Measurements from ENCODE around the gene KANSL1. TPM values are rescaled to one million over a fixed set of nuclear protein-coding genes. Genes with fewer than 3 reads are reported as not detected.

KANSL1 gene
- total RNA-seq, 1 donor from 2014 or later, result 121 TPM

DNA sequence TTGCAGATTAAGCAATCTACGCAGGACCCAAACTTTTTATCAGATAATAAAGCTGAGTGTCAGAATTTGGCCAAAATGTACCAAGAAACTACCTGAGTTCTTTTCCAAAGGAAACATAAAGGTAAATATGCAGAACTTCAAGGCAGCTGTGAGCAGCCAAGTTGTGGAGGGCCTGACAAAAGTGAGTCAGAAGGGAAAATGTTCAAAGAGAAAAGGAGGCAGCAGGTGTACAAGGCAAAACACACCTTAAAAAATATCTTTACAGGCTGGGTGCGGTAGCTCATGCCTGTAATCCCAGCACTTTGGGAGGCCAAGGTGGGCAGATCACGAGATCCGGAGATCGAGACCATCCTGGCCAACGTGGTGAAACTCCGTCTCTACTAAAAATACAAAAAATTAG is 7.0 kb upstream of the KANSL1 start:
- H3K27me3 Mint-ChIP-seq (ENCODE audit: low read depth), result no peaks in the 10 kb centered on the region
- H3K4me1 Mint-ChIP-seq, result peaks cover 3% of the 10 kb centered on the region
- no peak overlapping the region for H3K27ac Mint-ChIP-seq (ENCODE audit: unreplicated experiment)
- TF ChIP-seq, protein P1, sequence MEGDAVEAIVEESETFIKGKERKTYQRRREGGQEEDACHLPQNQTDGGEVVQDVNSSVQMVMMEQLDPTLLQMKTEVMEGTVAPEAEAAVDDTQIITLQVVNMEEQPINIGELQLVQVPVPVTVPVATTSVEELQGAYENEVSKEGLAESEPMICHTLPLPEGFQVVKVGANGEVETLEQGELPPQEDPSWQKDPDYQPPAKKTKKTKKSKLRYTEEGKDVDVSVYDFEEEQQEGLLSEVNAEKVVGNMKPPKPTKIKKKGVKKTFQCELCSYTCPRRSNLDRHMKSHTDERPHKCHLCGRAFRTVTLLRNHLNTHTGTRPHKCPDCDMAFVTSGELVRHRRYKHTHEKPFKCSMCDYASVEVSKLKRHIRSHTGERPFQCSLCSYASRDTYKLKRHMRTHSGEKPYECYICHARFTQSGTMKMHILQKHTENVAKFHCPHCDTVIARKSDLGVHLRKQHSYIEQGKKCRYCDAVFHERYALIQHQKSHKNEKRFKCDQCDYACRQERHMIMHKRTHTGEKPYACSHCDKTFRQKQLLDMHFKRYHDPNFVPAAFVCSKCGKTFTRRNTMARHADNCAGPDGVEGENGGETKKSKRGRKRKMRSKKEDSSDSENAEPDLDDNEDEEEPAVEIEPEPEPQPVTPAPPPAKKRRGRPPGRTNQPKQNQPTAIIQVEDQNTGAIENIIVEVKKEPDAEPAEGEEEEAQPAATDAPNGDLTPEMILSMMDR (conservative IDR thresholded peaks at IDR 0.05), result no peak
- H3K4me3 Mint-ChIP-seq, result no peak overlapping the region
- no peaks in the 10 kb centered on the region for H3K9me3 Mint-ChIP-seq
- peaks cover 12% of the 10 kb centered on the region for H3K36me3 Mint-ChIP-seq (ENCODE audit: low read depth)
- no peak for DNase-seq (ENCODE audit: low read depth, low spot score)

DNA sequence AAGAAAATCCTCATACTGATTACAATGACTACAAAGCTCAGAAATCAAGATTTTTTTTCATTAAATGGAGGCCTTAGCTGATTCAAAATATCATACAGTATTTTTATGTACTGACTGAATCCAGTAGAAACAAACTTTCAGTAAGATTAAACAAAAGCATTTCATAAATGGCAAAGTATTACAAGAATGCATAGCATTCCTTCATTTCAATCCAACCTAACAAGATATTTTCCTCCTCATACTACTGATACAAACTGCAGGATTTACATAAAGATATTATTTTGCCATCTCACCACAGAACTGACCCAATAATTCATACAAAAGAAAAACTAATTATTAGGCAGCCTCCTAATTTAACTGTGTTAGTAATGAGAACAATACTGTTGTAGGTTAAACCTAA is 6.2 kb upstream of the KANSL1 start:
- TF ChIP-seq, protein P1 (conservative IDR thresholded peaks at IDR 0.05), result no peak
- Mint-ChIP-seq H3K4me1 (peaks cover 11% of the 10 kb centered on the region), H3K27ac (ENCODE audit: unreplicated experiment) (no peak overlapping the region), H3K4me3 (no peak overlapping the region), H3K36me3 (ENCODE audit: low read depth) (peaks cover 6% of the 10 kb centered on the region), H3K9me3 (no peaks in the 10 kb centered on the region), H3K27me3 (ENCODE audit: low read depth) (no peaks in the 10 kb centered on the region)
- DNase-seq (ENCODE audit: low read depth, low spot score), result no peak

DNA sequence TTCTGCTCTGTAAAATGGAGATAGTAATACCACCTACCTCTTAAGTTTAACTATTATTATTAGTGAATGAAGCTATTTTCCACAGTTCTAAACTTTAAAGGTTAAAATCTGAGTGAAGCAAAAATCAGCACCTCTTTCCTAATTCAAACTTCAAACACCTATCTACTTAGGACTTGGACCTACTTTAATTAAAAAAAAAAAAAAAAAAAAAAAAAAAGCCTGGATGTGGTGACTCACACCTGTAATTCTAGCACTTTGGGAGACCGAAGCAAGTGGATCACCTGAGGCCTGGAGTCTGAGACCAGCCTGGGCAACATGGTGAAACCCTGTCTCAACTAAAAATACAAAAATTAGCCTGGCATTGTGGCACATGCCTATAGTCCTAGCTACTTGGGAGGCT is 5.0 kb upstream of the KANSL1 start:
- Mint-ChIP-seq H3K9me3 (no peaks in the 10 kb centered on the region), H3K27me3 (ENCODE audit: low read depth) (no peaks in the 10 kb centered on the region), H3K4me3 (no peak overlapping the region), H3K36me3 (ENCODE audit: low read depth) (peaks cover 6% of the 10 kb centered on the region), H3K27ac (ENCODE audit: unreplicated experiment) (no peak overlapping the region), H3K4me1 (peaks cover 16% of the 10 kb centered on the region)
- TF ChIP-seq, protein P1 (conservative IDR thresholded peaks at IDR 0.05), result no peak
- no peak for DNase-seq (ENCODE audit: low read depth, low spot score)

DNA sequence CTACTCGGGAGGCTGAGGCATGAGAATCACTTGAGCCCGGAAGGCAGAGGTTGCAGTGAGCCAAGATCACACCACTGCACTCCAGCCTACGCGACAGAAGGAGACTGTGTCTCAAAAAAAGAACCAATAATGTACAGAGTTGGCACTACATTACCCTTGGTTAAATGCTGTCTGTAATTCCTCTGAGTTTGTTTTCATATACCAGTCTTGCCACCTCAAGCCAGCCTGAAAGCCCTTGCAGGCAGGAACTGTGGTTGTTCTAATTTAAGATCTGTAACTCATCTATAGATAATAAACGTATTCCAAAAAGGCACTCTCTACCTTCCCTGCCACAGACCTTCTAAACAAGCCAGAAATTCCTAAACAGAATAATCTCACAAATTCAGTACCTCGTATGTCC is 4.3 kb upstream of the KANSL1 start:
- Mint-ChIP-seq H3K4me3 (peak overlapping the region; percentile 64), H3K27ac (ENCODE audit: unreplicated experiment) (no peak overlapping the region), H3K36me3 (ENCODE audit: low read depth) (peaks cover 6% of the 10 kb centered on the region), H3K9me3 (no peaks in the 10 kb centered on the region), H3K27me3 (ENCODE audit: low read depth) (no peaks in the 10 kb centered on the region), H3K4me1 (peaks cover 16% of the 10 kb centered on the region)
- DNase-seq (ENCODE audit: low read depth, low spot score), result no peak
- TF ChIP-seq, protein P1 (conservative IDR thresholded peaks at IDR 0.05), result no peak

DNA sequence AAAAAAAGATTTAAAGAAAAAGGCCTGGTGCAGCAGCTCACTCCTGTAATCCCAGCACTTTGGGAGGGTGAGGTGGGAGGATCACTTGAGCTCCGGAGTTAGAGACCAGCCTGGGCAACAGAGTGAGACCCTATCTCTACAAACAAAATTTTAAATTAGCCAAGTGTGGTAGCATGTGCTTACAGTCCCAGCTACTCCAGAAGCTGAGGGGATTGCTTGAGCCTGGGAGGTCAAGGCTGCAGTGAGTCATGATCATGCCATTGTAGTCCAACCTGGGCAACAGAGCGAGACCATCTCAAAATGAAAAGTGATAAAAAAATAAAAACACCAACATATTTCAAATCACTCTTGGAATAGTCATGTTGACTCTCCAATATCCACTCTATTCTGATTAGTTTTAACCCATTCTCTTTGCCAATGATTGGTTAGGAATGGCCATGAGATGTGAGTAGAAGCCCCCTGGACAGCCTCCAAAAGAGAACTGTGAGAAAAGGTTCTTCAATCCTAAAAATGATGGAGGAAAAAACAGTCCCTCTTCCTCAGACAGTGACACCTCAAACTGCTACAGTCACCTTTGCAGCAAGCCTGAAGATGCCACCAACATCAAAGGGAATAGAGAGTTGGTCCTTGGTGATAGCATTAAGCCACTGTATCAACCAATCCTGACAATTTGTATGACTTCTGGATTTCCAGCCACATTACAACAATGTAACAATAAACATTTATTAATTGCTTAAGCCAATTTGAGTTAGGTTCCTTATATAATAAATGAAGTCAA is 2.9 kb upstream of the KANSL1 start:
- no peaks in the 10 kb centered on the region for H3K9me3 Mint-ChIP-seq
- no peak for DNase-seq (ENCODE audit: low read depth, low spot score)
- H3K4me3 Mint-ChIP-seq, result peak overlapping the region; percentile 52
- no peak overlapping the region for H3K27ac Mint-ChIP-seq (ENCODE audit: unreplicated experiment)
- TF ChIP-seq, protein P1 (conservative IDR thresholded peaks at IDR 0.05), result no peak
- H3K36me3 Mint-ChIP-seq (ENCODE audit: low read depth), result peaks cover 6% of the 10 kb centered on the region
- no peaks in the 10 kb centered on the region for H3K27me3 Mint-ChIP-seq (ENCODE audit: low read depth)
- H3K4me1 Mint-ChIP-seq, result peaks cover 22% of the 10 kb centered on the region

Measured in neural crest cell (in vitro differentiated cells).